Daoy (cell line): ENCODE results near the gene NADK. TPM values are rescaled to one million over a fixed set of nuclear protein-coding genes. Genes with fewer than 3 reads are reported as not detected.

ENCODE experiments used
- DNase-seq: peaks from one replicate; pipeline ENCODE4 v3.0.0-alpha.2; 2015; ENCODE audit warnings: low read depth
- total RNA-seq: library from RNA; depleted of rRNA; stranded (reverse); fragments of >200 nt; shearing (Covaris generic); gene quantifications from 2 replicates; pipeline ENCODE4 v1.2.3, GENCODE V29; 2014; rRNA removed

The NADK gene, protein sequence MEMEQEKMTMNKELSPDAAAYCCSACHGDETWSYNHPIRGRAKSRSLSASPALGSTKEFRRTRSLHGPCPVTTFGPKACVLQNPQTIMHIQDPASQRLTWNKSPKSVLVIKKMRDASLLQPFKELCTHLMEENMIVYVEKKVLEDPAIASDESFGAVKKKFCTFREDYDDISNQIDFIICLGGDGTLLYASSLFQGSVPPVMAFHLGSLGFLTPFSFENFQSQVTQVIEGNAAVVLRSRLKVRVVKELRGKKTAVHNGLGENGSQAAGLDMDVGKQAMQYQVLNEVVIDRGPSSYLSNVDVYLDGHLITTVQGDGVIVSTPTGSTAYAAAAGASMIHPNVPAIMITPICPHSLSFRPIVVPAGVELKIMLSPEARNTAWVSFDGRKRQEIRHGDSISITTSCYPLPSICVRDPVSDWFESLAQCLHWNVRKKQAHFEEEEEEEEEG
- 31.2 and 39.5 TPM in 2 replicates for total RNA-seq

DNA sequence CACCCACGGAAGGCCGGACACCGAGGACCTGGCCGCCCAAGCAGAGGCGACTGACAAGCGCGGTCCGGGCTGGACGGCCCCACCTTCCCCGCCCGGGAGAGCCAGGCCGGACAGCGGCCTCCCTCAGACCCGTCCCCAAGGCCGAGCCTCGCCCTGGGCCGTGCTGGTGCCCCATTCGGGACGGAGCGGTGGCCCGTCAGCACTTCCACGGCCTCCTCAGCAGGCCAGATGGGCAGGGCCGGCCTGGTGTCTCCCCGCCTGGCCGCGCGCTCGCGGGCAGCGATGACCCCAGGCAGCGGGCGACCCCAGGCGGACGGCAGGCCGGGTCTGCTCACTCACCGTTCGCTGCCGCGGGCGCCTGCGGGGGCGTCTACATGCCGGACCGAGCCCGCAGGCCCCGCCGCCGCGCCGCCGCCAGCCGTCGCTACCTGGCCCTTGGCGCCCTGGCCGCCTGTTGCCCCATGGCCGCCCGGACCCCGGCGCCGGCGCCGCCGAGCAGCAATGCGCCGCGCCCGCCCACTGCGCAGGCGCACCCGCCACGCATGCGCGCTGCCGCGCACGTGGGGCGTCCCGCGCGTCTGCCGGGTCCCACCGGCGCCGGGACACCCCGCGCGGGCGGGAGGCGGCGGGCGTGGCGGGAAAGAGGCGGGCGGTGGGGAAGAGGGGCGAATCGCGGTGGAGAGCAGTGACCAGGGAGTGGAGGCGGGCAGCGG, at the start of gene NADK:
Gene NADK (minus strand): TSS at position 521 of the 713 bp plus-strand sequence. CDS start 13,064 bp downstream, outside the sequence.
- peak; percentile 83 for DNase-seq

DNA sequence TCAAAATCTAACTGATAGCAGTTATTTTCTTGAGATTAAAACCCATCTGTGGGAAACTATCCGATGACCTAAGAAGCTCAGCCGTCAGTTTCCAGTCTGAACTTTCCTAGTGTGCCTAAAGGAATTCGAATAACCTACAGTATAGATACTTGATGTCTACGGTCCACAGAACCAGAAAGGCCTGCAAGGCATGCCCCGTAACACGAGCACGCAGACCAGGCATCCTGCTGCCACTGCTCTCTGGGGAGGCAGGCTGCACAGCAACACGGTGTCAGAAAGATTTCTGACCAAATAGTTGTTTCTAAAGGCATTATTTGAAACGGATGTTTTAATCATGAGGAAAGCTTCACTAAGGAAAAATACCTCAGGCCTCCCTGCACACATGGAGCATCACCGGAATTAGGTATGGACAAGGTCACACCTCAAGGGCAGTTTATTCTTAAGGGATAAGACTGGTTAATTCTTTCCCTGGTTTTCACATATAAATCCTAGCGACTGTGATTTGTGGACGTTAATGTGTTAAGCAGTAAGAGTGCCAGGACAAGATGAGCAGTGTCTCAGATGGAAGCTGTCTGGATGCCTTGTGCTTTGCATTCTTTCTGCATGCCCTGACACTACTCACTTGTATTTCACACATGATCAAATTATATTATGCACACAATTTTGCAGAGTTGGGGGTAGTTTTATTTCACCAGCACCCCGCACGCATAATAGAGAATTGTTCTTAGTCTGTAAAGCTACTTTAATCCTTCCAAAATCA, 49.0 kb upstream of the NADK start:
- DNase-seq = no peak

DNA sequence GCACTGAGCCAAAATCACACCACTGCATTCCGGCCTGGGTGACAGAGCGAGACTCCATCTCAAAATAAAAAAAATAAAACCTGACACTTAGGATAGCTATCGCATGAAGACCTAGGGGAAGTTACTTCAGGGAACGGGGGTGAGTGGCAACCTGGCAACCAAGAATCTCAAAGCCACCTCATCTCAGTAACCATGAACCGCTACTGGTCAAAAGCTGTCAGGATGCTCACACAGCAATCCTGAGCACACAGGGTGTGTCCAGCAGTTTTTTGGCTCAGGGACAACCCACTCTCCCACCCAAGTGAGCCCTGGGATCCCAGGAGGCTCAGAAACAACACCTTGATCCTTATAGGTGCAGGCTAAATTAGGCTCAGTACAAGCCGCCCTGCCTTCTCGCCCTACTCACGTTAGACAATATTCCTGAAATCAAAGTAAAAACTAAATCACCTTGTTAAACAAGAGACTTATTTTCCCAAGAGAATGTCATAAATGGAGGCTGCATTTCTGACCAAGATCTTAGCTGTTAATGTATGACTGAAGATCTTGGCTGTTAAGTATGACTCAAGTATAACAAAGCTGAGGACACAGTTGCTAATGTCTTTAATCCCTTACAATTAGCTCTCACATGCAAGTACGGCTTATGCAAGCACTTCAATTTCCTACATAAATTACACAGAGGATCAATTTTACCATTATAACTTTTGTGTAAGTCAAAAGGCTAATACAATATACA, 48.3 kb upstream of the NADK start:
- DNase-seq = no peak

DNA sequence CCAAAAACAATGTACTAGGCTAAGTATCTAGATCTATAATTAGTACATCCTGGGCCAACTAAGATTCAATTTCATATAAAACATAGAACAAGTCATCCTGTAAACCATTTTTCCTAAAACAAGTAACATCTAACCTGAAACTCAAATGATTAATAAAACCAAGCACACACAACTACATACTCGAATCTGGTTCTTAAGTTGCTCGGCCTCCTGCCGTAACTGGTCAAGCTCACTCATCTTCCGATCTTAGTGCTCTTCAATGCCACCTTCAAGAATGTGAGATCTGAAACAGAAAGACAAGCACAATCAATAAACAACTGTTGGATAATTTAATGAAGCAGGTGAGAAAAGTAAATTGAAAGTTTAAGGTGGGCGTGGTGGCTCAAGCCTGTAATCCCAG, 46.9 kb upstream of the NADK start:
- no peak for DNase-seq

DNA sequence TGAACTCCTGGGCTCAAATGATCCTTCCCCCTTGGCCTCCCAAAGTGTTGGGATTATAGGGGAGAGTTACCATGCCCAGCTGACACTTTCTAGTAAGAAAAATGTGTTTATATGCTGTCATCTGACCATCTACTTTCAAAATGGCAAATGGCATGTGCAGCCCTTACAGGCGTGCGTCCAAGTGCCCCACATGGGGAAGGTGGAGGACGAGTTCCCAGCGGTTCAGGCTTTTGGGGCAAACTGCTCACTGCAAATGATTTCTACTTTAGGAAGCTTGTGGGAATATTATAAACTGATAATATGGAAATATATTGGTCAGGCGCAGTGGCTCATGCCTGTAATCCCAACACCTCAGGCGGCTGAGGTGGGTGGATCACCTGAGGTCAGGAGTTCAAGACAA, 41.5 kb upstream of the NADK start:
- DNase-seq = no peak

DNA sequence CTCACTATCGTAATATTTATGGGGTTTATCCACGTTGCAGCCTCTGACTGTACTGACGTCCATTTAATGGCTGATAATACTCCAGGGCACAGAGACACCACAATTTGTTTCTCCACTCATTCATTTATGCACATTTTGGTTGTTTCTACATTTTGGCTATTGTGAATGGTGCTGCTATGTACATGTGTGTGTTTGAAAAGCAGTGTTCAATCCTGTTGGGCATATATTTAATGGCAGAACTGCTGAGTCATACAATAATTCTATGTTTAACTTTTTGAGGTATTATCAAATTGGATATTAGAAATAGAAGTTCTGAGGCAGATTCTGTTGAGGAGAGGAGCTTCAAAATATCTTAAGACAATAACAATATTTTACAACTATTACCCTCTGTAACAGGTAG, 39.0 kb upstream of the NADK start:
- DNase-seq = no peak

DNA sequence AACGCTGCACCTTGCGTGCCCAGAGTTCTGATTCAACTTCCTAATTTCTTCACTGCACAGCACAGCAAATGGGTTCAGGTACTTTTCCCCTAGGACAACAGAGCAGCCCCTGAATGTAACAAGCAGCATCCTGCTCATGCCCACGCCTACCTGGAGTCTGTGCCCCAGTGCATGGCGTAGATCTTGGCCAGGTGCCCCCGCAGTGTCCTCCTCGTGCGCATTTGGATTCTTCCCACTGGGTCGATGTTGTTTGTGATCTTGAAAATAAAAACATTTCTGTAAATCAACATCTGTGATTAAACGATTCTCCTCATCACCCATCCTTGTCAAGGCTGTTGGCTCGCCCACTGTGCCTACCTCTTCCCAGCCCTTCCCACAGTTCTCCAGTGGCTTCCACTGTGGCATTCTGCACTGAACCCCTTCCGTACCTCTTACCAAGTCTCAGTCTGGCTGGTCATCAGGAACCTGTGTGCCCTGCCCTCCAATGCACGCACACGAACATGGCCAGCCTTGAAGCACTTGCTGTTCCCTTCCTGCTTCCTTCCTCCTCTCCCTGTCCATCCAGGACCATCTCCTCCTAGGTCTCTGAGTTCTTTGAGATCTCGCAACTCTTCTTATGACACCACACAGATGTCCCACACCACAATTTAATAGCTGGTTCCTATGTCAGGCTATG, 37.5 kb upstream of the NADK start:
- DNase-seq = no peak

DNA sequence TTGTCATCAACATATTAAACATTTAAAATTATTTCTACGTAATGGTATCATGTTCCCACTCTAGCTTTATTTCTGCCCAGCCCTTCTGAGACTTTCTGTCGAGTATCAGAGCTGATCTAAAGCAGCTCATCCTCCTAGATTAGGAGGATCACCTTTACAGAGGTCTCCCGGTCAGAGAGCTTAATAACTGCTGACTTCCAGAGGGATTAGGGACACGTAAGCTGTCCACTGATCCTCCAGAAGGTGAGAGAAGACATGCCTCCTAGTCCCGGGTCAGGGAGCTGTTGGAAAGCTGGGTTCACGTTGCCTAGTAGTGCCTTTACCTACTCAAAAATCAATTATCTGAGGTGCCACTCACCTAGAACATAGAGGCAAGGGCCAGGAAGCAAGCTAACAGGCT, 31.2 kb upstream of the NADK start:
- no peak for DNase-seq

DNA sequence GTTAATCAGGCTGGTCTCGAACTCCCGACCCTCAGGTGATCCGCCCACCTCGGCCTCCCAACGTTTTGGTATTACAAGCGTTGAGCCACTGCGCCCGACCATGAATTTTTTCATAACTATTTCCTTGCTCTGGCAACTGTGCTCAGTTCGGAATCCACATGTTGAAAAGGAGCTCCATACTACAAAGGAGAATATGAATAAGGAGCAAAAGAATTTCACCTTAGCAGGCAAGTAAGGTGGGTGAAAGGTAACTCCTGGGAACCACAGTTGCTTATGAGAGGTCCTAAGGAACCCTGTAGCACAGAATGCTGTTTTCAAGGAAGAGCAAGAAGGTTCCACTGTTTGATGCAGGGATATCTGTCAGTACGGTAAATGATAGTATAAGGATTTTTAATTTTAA, 29.9 kb upstream of the NADK start:
- no peak for DNase-seq

DNA sequence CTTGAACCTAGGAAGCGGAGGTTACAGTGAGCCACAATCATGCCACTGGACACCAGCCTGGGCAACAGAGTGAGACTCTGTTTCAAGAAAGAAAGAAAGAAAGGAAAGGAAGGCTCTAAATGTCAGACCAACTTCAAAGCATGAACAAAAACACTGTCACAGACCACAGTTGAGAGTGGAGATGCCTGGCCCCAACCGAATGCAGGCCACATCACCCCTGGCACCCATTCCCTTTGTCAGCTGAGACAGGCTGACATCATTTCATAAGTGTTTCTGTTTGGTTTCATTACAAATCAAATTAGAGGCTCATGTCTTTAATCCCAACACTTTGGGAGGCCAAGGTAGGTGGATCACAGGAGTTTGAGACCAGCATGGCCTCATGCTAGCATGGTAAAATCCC, 28.6 kb upstream of the NADK start:
- DNase-seq = no peak

DNA sequence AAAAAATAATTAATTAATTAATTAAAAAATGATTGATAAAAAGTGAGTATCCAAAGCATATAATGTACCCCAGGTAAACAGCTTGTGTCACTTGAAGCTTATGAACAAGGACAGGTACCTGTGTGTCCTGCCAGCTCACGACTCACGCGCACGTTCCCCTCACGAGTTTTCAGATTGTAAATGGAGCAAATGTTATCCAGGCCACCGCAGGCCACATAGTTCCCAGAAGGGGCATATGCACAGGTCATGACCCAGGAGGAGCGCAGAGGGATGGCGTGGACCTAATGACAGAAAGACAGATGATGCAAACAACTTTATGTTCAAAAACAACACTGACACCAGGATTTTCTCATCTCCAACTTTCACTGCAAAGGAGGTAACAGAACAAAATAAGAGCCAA, 26.0 kb upstream of the NADK start:
- no peak for DNase-seq

DNA sequence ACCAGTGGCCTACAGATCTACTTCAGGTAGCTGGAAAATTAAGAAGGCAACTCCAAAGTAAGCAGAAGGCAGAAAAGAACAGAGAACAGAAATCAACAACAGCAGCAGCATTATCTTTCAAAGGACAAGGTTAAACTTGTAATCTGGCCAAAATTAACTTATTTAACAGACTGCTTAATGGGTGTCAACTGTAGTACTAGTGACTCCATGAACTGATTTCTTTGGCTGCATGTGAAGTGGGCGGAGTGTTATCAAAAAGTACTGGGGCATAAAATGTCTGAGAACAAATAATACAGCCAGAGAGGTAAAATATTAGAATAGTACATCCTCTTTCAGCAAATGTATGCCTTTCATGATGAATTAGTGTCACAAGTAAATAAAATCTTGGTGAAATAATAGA, 24.6 kb upstream of the NADK start:
- no peak for DNase-seq

DNA sequence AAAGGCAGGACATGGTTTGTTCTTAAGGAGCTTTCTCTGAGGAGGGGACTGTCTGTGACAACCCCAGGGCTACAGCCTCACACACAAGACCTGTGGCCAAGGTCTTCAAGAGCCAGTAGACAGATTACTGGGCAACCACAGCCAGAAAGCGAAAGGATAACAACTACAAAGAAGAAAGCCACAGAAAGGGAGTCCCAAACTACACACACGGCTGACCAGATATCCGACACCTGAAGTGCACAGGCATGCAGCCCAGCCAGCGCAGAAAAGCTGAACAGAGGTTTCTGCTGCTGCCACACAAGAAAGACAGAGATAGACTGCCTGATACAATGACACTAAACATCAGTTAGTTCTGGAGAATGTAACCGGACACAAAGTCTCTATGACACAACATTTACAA, 21.4 kb upstream of the NADK start:
- no peak for DNase-seq

DNA sequence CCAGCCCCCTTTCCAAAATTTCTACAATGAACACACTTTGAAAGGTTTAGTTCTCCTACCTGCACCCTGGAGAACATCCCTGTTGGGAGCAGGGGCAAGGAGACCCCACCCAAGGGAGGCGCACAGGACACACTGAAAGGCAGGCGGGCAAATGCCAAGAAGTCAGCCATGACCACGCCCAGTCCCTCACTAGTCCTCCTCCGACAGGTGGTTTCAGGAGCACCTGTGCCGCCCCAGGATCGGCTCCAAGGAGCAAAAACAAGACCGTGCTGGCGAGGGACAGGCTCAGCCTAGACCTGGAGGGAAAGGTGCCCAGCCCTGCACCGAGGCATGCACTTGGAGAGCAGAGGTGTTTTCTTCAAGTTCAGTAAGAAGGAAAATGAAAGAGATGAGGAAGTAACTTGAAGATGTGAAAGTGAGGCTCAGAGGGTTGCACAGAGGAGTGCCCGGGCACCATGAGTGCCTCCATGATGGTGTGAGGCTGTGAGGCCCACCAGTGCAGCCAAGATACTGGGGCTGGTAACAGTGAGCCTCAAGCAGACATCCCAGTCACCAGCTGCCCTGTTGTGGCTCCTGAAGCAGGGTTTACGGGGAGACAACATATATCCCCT, 19.6 kb upstream of the NADK start:
- no peak for DNase-seq

DNA sequence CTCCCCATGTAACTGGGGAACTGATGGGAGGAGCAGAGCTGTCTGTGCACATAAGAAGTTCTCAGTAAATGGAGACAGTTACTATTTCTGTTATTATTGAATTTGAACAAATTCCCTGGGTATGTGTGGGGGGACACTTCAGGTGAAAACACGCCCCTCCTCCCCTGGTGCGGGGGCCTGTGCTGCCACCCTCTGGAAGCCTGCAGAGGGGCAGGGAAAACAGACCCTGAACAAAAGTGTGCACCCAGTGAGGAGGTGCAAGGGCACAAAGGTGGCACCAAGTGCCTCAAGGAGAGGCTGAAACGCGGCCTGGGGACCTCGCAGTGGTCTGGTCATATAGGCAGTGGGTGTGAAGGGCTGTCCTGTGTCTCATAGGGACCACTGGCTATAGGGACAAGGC, 18.2 kb upstream of the NADK start:
- no peak for DNase-seq

DNA sequence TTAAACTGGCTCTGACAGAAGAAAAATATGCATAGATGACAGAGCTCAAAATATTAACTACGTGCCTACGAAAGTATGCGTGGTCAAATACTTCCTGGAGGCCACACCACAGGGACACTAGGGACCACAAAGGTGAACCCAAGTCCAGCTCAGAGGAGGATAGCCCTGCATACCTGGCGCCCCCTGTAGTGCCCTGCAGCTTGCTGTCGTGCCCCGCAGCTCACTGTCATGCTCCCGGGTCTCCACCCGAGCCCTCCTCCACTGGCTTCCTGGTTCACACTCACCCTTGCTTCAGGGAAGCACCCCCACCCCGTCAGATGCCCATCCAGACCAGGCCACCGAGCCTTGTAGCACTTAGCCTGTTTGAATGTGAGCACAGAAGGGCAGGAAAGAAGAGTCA, 16.7 kb upstream of the NADK start:
- DNase-seq = no peak

DNA sequence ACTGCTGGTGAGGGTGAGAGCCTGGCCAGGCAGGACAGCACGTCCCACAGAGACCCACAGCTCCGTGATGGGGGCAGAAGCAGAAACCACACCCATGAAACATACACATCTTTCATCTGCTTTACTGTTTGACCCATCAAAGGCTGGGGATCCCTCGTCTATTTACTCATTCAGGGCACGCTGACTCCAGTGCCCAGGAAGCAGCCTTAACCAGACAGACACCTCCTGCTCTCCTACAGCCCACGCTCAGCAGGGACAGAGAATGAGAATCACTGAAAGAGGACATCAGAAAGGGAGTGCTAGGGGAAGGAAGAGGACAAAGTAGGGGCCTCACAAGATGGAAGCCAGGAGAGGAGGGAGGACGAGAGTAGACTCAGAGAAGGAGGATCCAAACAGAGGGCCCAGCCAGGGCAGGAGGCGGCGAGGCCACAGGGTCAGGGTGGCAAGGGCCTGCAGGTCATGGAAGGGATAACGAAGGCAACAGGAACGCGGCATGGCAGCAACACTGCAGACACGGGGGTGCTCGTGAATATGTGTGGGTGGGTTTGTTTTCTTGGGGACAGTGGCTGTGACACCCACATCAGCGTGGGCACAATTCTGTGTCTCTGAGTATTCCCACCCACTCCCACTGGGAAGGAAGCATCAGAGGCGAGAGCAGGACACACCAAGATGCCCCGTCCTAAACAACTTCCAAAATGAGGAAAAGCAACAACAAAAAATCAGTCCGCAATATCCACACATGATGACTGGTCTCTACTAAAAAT, 15.4 kb upstream of the NADK start:
- DNase-seq = no peak

DNA sequence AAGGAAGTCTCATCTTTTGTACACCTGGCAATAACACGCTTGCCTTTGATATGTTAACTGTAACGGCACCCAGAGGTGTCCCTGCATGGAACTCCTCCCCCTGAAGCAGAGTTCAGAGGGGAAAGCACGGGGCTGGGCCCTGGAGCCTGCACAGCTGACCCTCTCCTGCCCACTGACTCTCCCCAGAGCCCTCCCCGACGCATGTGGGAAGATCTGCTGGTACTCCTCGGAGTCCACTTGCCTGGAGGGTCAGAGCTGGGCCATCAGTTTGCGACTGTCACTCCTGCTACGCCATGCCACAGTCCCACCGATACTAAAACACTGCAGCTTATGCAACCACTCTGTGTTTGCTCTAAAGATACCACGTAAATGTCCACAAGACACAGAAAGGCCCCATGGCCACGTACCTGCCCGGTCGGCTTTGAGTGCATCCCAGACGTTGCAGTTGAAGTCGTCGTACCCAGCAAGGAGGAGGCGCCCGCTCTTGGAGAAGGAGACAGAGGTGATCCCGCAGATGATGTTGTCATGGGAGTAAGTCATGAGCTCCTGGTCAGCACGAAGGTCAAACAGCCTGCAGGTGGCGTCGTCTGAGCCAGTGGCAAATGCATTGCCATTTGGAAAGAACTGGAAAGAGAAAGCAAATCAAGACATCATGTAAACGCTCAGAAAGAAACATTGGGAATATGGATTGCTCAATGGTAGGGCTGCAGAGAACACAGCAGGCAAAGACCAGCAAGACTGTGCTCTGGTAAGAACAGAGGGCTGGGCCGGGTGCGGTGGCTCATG, 10.6 kb upstream of the NADK start:
- DNase-seq = no peak

DNA sequence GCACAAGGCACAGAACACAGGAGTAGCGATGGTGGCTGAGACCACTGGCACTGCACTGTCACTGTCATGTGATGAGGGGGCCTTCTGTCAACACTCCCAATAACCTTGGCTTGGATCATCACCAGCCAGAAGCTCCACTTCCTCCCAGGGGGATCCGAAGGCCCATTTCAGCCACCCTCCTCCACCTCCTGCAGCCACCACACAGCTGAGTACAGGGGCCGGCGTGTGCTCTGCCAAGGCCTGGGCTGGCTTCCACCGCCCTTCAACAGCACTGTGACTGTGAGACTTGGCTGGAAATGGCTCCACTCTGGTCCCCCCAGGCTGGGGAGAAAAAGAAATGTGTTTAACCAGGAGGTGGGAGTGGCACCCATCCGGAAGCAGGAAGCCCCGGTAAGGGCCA, 9.9 kb upstream of the NADK start:
- no peak for DNase-seq
